ENCODE data around the gene HELZ. TPM values are rescaled to one million over a fixed set of nuclear protein-coding genes. Genes with fewer than 3 reads are reported as not detected.

The HELZ gene
- total RNA-seq, 2 donors from 2014 or later, result 51.4 to 74.7 TPM

DNA sequence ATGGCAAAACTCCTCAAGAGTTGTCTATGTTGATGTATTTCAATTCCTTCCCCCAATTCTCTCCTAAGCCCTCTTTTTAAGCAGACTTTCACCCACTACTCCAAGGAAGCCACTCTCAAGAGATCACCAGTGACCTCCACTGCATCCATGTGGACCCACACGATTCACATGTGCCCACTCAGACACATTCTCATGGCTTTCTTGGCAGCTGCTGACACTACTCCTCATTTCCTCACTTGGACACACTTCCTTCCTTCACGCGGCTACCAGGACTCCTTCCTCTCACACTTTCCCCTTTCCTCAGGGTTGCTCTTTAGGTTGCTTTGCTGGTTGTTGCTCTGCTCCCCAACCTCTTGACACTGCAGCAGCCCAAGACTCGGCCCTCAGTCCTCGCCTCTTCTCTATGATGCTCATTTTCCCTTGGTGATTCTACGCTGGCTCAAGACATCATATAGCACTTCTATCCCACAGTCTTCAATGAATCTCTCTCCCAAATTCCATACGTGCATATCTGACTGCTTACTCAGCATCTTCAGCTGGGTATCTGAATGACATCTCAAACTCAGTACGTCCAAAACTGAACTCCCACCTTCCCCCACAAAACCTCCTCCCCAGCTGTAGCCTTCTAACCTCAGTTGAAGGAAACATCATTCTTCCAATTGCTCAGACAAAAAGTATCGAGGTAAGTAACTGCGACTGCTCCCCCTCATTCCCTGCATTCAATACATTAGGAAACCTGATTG, 28.2 kb downstream of the HELZ start:
- Mint-ChIP-seq H3K9me3 (no peaks in the 10 kb centered on the region), H3K36me3 (ENCODE audit: low read depth) (peaks cover 26% of the 10 kb centered on the region), H3K4me1 (peaks cover 5% of the 10 kb centered on the region), H3K4me3 (no peak overlapping the region), H3K27me3 (ENCODE audit: insufficient read depth) (no peaks in the 10 kb centered on the region), H3K27ac (no peak overlapping the region)
- TF ChIP-seq, protein P1, sequence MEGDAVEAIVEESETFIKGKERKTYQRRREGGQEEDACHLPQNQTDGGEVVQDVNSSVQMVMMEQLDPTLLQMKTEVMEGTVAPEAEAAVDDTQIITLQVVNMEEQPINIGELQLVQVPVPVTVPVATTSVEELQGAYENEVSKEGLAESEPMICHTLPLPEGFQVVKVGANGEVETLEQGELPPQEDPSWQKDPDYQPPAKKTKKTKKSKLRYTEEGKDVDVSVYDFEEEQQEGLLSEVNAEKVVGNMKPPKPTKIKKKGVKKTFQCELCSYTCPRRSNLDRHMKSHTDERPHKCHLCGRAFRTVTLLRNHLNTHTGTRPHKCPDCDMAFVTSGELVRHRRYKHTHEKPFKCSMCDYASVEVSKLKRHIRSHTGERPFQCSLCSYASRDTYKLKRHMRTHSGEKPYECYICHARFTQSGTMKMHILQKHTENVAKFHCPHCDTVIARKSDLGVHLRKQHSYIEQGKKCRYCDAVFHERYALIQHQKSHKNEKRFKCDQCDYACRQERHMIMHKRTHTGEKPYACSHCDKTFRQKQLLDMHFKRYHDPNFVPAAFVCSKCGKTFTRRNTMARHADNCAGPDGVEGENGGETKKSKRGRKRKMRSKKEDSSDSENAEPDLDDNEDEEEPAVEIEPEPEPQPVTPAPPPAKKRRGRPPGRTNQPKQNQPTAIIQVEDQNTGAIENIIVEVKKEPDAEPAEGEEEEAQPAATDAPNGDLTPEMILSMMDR (conservative IDR thresholded peaks at IDR 0.05), result no peak
- Histone ChIP-seq H3K4me1 (ENCODE audit: control insufficient read depth, insufficient read depth, low read length) (no peaks in the 10 kb centered on the region), H3K27me3 (ENCODE audit: control insufficient read depth, insufficient read depth, low read length, poor library complexity, severe bottlenecking) (no peaks in the 10 kb centered on the region), H3K9ac (ENCODE audit: extremely low read depth, low read length, poor library complexity, severe bottlenecking) (no peak overlapping the region), H3K9me3 (ENCODE audit: control insufficient read depth, low read length) (no peaks in the 10 kb centered on the region), H3K27ac (ENCODE audit: low read depth, low read length) (no peak overlapping the region), H3K36me3 (ENCODE audit: control insufficient read depth, insufficient read depth, low read length) (peaks cover 64% of the 10 kb centered on the region), H3K4me3 (ENCODE audit: low read length) (no peak overlapping the region)
- WGBS, 2 experiments (ENCODE audit: insufficient coverage in 1 of 2, insufficient read length in 1 of 2), result 93 to 94% methylated on average over 10 of the region's 10 CpGs
- DNase-seq, result no peak

DNA sequence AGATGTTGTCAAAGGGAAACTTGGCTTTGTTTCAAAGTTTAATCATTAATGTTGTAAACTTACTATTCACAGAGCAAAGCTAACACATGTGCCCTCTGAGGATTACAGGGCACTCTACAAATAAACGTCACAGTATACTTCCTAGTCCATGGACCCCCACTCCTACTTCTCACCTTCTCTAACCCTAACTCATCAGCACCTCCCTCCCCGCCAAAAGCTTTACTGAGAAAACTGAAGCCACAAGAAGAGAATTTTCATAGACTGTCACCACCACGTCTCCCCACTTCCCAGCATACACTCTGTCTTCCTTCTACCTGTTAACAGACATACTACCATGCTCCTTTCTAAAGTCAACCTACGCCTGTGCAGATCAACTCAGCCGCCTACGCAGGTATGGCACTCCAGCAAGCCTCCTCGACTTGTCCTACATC, 29.0 kb downstream of the HELZ start:
- H3K4me3 ChIP-seq (ENCODE audit: low read length), result no peak overlapping the region
- H3K9me3 ChIP-seq (ENCODE audit: control insufficient read depth, low read length), result no peaks in the 10 kb centered on the region
- H3K36me3 ChIP-seq (ENCODE audit: control insufficient read depth, insufficient read depth, low read length), result peaks cover 66% of the 10 kb centered on the region
- DNase-seq, result no peak
- no peaks in the 10 kb centered on the region for H3K27me3 ChIP-seq (ENCODE audit: control insufficient read depth, insufficient read depth, low read length, poor library complexity, severe bottlenecking)
- H3K27ac ChIP-seq (ENCODE audit: low read depth, low read length), result no peak overlapping the region
- Mint-ChIP-seq H3K36me3 (ENCODE audit: low read depth) (peaks cover 30% of the 10 kb centered on the region), H3K4me1 (peaks cover under 1% of the 10 kb centered on the region), H3K27me3 (ENCODE audit: insufficient read depth) (no peaks in the 10 kb centered on the region), H3K4me3 (no peak overlapping the region), H3K27ac (no peak overlapping the region), H3K9me3 (no peaks in the 10 kb centered on the region)
- no peak overlapping the region for H3K9ac ChIP-seq (ENCODE audit: extremely low read depth, low read length, poor library complexity, severe bottlenecking)
- WGBS, 2 experiments (ENCODE audit: insufficient coverage in 1 of 2, insufficient read length in 1 of 2), result 77 to 94% methylated on average over 4 to 7 of the region's 7 CpGs
- TF ChIP-seq, protein P1 (conservative IDR thresholded peaks at IDR 0.05), result no peak
- no peaks in the 10 kb centered on the region for H3K4me1 ChIP-seq (ENCODE audit: control insufficient read depth, insufficient read depth, low read length)

DNA sequence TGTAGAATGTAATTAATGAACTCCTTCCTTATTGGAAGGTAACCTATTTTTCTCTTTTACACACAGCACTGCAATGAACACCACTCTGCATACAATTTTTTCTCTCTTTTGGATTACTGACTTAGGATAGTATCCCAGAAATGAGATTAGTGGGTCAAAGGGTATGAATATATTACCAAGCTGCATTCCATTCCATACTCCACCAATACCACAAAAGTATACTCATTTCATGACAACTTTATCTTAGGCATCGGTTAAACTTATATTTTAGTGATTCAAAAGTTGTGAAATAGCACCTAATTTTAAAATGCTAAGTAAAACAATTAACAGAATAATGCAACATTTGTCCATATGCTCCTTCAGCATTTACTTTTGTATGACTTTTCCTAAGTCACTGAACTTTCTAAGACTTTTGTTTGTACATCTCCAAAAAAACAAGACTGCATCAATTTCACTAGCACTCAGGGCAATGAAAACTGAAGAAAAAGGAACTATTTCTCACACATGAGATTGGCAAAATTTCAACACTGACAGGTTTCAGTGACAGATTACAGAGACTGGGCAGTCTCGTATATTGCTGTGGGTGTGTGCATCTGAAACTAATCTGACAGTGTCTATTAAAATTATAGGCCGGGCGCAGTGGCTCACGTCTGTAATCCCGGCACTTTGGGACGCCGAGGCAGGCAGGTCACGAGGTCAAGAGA, 32.1 kb downstream of the HELZ start:
- no peaks in the 10 kb centered on the region for H3K27me3 Mint-ChIP-seq (ENCODE audit: insufficient read depth)
- no peak overlapping the region for H3K27ac ChIP-seq (ENCODE audit: low read depth, low read length)

More for the DNA sequence above, 32.1 kb downstream of the HELZ start:
- H3K36me3 Mint-ChIP-seq (ENCODE audit: low read depth), result peaks cover 32% of the 10 kb centered on the region
- Histone ChIP-seq H3K36me3 (ENCODE audit: control insufficient read depth, insufficient read depth, low read length) (peaks cover 56% of the 10 kb centered on the region), H3K4me1 (ENCODE audit: control insufficient read depth, insufficient read depth, low read length) (no peaks in the 10 kb centered on the region), H3K9me3 (ENCODE audit: control insufficient read depth, low read length) (no peaks in the 10 kb centered on the region), H3K4me3 (ENCODE audit: low read length) (no peak overlapping the region), H3K9ac (ENCODE audit: extremely low read depth, low read length, poor library complexity, severe bottlenecking) (no peak overlapping the region), H3K27me3 (ENCODE audit: control insufficient read depth, insufficient read depth, low read length, poor library complexity, severe bottlenecking) (no peaks in the 10 kb centered on the region)
- H3K9me3 Mint-ChIP-seq, result no peaks in the 10 kb centered on the region
- peak; percentile 26 for DNase-seq
- H3K4me3 Mint-ChIP-seq, result no peak overlapping the region
- WGBS, 2 experiments (ENCODE audit: insufficient coverage in 1 of 2, insufficient read length in 1 of 2), result 85 to 94% methylated on average over 8 to 9 of the region's 9 CpGs
- TF ChIP-seq, protein P1 (conservative IDR thresholded peaks at IDR 0.05), result no peak
- H3K4me1 Mint-ChIP-seq, result peaks cover 2% of the 10 kb centered on the region
- no peak overlapping the region for H3K27ac Mint-ChIP-seq

Data from endodermal cell (in vitro differentiated cells).